AG04450 (cell line): Measurements from ENCODE around the gene DUSP3. TPM values are rescaled to one million over a fixed set of nuclear protein-coding genes. Genes with fewer than 3 reads are reported as not detected.

Experiments
- CTCF ChIA-PET: fragments of 300-600, 350-600 bp; formaldehyde crosslinking; extraction: SDS; loops from one replicate; lab custom pipeline; 2022; ENCODE audit warnings: antibody characterized with exemption, inconsistent platforms; lab: Charles Lee
- POLR2A ChIA-PET: fragments of 350-600 bp; formaldehyde crosslinking; extraction: SDS; loops from one replicate; lab custom pipeline; 2021; ENCODE audit warnings: antibody characterized with exemption, inconsistent platforms; lab: Yijun Ruan, JAX
- DNase-seq: peaks from one replicate; pipeline ENCODE4 v3.0.0-alpha.2; 2011; ENCODE audit warnings: low read depth, low spot score
- H3K27ac ChIP-seq: one replicate; pipeline ENCODE4 v1.5.1; 2012; ENCODE audit warnings: low read depth, low read length, control low read depth
- H3K27me3 ChIP-seq: one replicate; pipeline ENCODE4 v1.6.0; 2012; ENCODE audit warnings: low read length; ENCODE audit not compliant: control insufficient read depth, insufficient read depth
- H3K4me3 ChIP-seq: 2 replicates; pipeline ENCODE4 v1.5.1; 2011; ENCODE audit warnings: mild to moderate bottlenecking, low read depth, low read length, control low read depth
- H3K9me3 ChIP-seq: 2 replicates; pipeline ENCODE4 v1.5.1; 2012; ENCODE audit warnings: low read length; ENCODE audit not compliant: control insufficient read depth, insufficient read depth
- CTCF ChIP-seq: IDR thresholded peaks from 2 replicates; pipeline ENCODE4 v1.5.1; 2011; ENCODE audit warnings: low read depth, low read length, control low read depth, inconsistent platforms
- polyA plus RNA-seq: library from polyadenylated mRNA; depleted of rRNA; stranded (reverse); fragments of >200 nt; gene quantifications from 2 replicates; pipeline ENCODE4 v1.2.3, GENCODE V29; 2011

Gene DUSP3
- polyA plus RNA-seq, 1 experiment: 45.9 TPM

GRCh38 chr17:43770957-43771356 lies 7.8 kb downstream of the DUSP3 start:
- ChIA-PET CTCF (no interaction called here), POLR2A (no interaction called here)
- no peak for TF ChIP-seq CTCF
- H3K4me3 ChIP-seq: no peak overlapping the region
- DNase-seq: no peak
- no peaks in the 10 kb centered on the region for H3K9me3 ChIP-seq
- H3K27me3 ChIP-seq: no peaks in the 10 kb centered on the region
- no peak overlapping the region for H3K27ac ChIP-seq

- Histone ChIP-seq H3K27ac (no peak overlapping the region), H3K4me3 (no peak overlapping the region), H3K27me3 (no peaks in the 10 kb centered on the region), H3K9me3 (no peaks in the 10 kb centered on the region)
- DNase-seq: no peak
- no peak for TF ChIP-seq CTCF
- ChIA-PET CTCF (no interaction called here), POLR2A (interaction anchor here (0.5 kb wide), 1 partner anchor 56 kb away, joined by 5 read pairs; no protein-coding TSS in a partner anchor)
Measured at GRCh38 chr17:43769859-43770258, 8.9 kb downstream of the DUSP3 start.

DNA sequence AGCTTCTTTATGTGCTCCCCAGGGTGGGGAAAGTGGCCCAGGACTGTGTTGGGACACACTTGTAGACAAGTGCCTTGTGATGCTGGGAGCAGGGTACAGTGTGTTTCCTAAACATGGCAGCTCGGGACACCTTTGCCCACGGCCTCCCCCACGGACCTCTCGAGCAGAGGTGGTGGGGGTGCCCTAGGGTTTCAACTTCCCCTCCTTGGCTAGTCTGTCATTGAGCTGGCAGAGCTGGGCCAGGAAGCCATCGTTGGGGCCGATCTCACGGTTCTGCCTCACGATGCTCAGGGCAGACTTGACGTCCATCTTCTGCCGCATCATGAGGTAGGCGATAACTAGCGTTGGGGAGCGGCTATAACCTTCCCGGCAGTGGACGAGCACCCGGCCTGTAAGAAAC lies 9.4 kb downstream of the DUSP3 start:
- Histone ChIP-seq H3K4me3 (no peak overlapping the region), H3K27me3 (no peaks in the 10 kb centered on the region), H3K27ac (no peak overlapping the region), H3K9me3 (no peaks in the 10 kb centered on the region)
- CTCF ChIA-PET: no interaction called here
- TF ChIP-seq CTCF: no peak
- DNase-seq: no peak
- POLR2A ChIA-PET: interaction anchor here (0.5 kb wide), 1 partner anchor 55 kb away, joined by 5 read pairs; no protein-coding TSS in a partner anchor

- DNase-seq: no peak
- no peaks in the 10 kb centered on the region for H3K9me3 ChIP-seq
- TF ChIP-seq CTCF: no peak
- POLR2A ChIA-PET: no interaction called here
- H3K27me3 ChIP-seq: no peaks in the 10 kb centered on the region
- no peak overlapping the region for H3K27ac ChIP-seq
- no peak overlapping the region for H3K4me3 ChIP-seq
- CTCF ChIA-PET: no interaction called here
Measured at GRCh38 chr17:43768943-43769342, 9.8 kb downstream of the DUSP3 start.

DNA sequence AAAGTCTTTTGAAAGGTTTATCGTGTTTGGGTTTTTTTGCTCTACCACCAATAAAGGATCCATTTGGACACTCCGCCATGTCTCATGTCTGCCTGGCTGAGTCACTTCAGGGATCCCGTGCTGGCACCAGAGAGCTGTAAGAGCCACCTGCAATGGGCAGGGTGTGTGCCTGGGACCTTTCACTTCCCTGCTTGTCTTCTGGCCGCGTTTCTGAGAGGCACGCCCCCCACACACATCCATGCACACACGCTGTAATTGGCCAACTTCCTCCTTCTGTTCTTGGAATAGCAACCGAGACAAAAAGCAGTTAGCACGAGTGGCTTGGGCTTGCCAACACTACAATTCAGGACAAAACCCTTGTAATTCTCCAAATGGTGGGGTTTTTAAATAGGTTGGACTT lies 10.4 kb downstream of the DUSP3 start:
- Histone ChIP-seq H3K27ac (no peak overlapping the region), H3K9me3 (no peaks in the 10 kb centered on the region), H3K4me3 (no peak overlapping the region), H3K27me3 (no peaks in the 10 kb centered on the region)
- POLR2A ChIA-PET: no interaction called here
- CTCF ChIA-PET: no interaction called here
- no peak for TF ChIP-seq CTCF
- DNase-seq: no peak
